Measurements from ENCODE around the gene GAL3ST2. TPM values are rescaled to one million over a fixed set of nuclear protein-coding genes. Genes with fewer than 3 reads are reported as not detected.

The GAL3ST2 gene
- total and polyA plus RNA-seq, 9 donors: 0.09 to 0.43 (median 0.25) TPM; not detected in 4

- Histone ChIP-seq H3K27ac (ENCODE audit: low read length) (no peak overlapping the region), H3K9me3 (replicated peaks; ENCODE audit: control insufficient read depth, low read depth, low read length) (no peaks in the 10 kb centered on the region), H3K27me3 (ENCODE audit: control insufficient read depth, insufficient read depth, low read length) (peaks cover 5% of the 10 kb centered on the region), H3K4me3 (ENCODE audit: low read length) (no peak overlapping the region), H3K36me3 (ENCODE audit: control insufficient read depth, insufficient read depth, low read length) (no peaks in the 10 kb centered on the region), H3K4me1 (ENCODE audit: control insufficient read depth, insufficient read depth, low read length) (peaks cover 9% of the 10 kb centered on the region)
- WGBS (ENCODE audit: insufficient coverage): 69% methylated on average over 10 of the region's 10 CpGs
- DNase-seq: no peak
Measured at GRCh38 chr2:241794250-241794823, 17.7 kb downstream of the GAL3ST2 start.

GRCh38 chr2:241795021-241795999 lies 18.7 kb downstream of the GAL3ST2 start:
- WGBS (ENCODE audit: insufficient coverage): 57% methylated on average over 23 of the region's 31 CpGs
- Histone ChIP-seq H3K4me3 (ENCODE audit: low read length) (no peak overlapping the region), H3K36me3 (ENCODE audit: control insufficient read depth, insufficient read depth, low read length) (no peaks in the 10 kb centered on the region), H3K4me1 (ENCODE audit: control insufficient read depth, insufficient read depth, low read length) (peaks cover 9% of the 10 kb centered on the region), H3K27ac (ENCODE audit: low read length) (no peak overlapping the region), H3K27me3 (ENCODE audit: control insufficient read depth, insufficient read depth, low read length) (peaks cover 5% of the 10 kb centered on the region), H3K9me3 (replicated peaks; ENCODE audit: control insufficient read depth, low read depth, low read length) (no peaks in the 10 kb centered on the region)
- DNase-seq: no peak

DNA sequence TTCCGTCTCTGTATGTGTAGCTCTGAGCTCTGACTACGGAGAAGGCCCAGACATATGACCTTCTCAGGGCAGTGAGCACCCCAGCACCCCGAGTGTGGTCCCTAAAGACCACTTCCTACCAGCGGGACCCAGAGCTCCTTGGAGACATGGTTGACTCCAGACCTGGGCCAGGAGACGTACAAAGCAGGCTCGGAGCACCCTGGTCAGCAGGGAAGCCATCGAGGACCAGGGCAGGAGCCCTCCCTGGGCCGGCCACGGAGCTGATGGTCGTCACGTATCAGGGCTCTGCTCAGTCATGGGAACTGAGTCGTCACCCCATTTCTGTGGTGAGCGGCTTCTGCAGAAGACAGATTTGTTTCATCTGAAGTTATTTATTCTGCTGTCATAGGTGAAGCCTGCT lies 19.6 kb downstream of the GAL3ST2 start:
- peaks cover 9% of the 10 kb centered on the region for H3K4me1 ChIP-seq (ENCODE audit: control insufficient read depth, insufficient read depth, low read length)
- no peak for DNase-seq
- 98% methylated on average over 11 of the region's 13 CpGs for WGBS (ENCODE audit: insufficient coverage)
- H3K36me3 ChIP-seq (ENCODE audit: control insufficient read depth, insufficient read depth, low read length): no peaks in the 10 kb centered on the region
- no peak overlapping the region for H3K27ac ChIP-seq (ENCODE audit: low read length)
- H3K9me3 ChIP-seq (replicated peaks; ENCODE audit: control insufficient read depth, low read depth, low read length): no peaks in the 10 kb centered on the region
- peaks cover 5% of the 10 kb centered on the region for H3K27me3 ChIP-seq (ENCODE audit: control insufficient read depth, insufficient read depth, low read length)
- H3K4me3 ChIP-seq (ENCODE audit: low read length): no peak overlapping the region

DNA sequence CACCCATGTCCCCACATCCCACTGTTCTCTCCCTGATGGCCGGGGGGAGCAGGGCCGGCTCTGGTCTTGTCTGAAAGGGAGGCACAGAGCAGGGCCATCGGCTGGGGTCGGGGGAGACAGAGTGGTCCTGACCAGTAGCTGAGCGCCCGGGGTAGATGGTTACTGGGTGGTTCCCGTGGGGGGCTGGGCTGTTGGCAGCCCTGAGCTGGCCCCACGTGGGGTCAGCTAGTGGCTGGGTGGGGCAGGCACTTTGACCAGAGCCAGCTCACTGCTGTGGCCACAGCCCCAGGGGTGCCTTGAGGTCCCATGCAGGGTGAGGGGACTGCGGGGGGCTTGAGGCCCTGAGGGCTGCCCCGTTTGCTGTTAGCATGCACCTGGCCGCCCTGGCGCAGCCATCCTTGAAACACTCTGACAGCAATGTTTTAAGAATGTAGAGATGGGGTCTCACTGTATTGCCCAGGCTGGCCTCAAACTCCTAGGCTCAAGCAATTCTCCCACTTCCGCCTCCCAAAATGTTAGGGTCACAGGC lies 20.1 kb downstream of the GAL3ST2 start:
- Histone ChIP-seq H3K9me3 (replicated peaks; ENCODE audit: control insufficient read depth, low read depth, low read length) (no peaks in the 10 kb centered on the region), H3K27ac (ENCODE audit: low read length) (no peak overlapping the region), H3K4me3 (ENCODE audit: low read length) (no peak overlapping the region), H3K4me1 (ENCODE audit: control insufficient read depth, insufficient read depth, low read length) (peaks cover 9% of the 10 kb centered on the region), H3K27me3 (ENCODE audit: control insufficient read depth, insufficient read depth, low read length) (peaks cover 5% of the 10 kb centered on the region), H3K36me3 (ENCODE audit: control insufficient read depth, insufficient read depth, low read length) (no peaks in the 10 kb centered on the region)
- peak; percentile 1 for DNase-seq
- WGBS (ENCODE audit: insufficient coverage): 81% methylated on average over 12 of the region's 13 CpGs

DNA sequence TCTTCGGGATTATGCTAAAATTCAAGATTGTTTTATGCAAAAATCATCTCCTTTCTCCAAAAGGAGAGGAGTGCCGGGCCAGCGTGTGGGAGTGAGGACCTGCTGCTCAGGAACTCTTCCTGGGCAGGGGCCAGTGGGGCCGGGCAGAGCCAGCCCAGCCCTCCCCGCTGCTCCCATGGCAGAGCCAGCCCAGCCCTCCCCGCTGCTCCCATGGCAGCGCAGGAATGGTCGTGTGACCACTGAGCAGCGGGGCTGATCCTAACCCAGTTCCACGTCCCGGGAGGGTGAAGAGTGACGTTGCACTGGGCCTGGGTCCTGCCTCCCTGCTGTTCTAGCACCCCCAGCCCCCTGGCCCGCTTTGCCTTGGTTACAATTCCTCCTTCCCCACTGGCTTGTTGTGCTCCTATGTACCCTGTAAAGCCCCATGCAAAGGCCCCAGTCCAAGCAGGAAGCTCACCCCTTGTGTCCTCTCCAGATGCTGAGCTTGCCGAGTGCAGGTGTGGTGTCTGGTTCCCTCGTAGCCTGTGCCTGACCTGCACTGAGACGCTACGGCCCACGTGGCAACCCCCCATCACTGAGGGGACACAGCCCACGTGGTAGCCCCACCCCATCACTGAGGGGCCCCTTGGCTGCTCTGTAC lies 20.9 kb downstream of the GAL3ST2 start:
- Histone ChIP-seq H3K27me3 (ENCODE audit: control insufficient read depth, insufficient read depth, low read length) (peaks cover 11% of the 10 kb centered on the region), H3K36me3 (ENCODE audit: control insufficient read depth, insufficient read depth, low read length) (no peaks in the 10 kb centered on the region), H3K9me3 (replicated peaks; ENCODE audit: control insufficient read depth, low read depth, low read length) (no peaks in the 10 kb centered on the region), H3K27ac (ENCODE audit: low read length) (no peak overlapping the region), H3K4me3 (ENCODE audit: low read length) (no peak overlapping the region), H3K4me1 (ENCODE audit: control insufficient read depth, insufficient read depth, low read length) (peaks cover 9% of the 10 kb centered on the region)
- WGBS (ENCODE audit: insufficient coverage): 60% methylated on average over 11 of the region's 19 CpGs
- peak; percentile 3 for DNase-seq

- Histone ChIP-seq H3K27me3 (ENCODE audit: control insufficient read depth, insufficient read depth, low read length) (peaks cover 17% of the 10 kb centered on the region), H3K27ac (ENCODE audit: low read length) (no peak overlapping the region), H3K4me3 (ENCODE audit: low read length) (no peak overlapping the region), H3K9me3 (replicated peaks; ENCODE audit: control insufficient read depth, low read depth, low read length) (no peaks in the 10 kb centered on the region), H3K36me3 (ENCODE audit: control insufficient read depth, insufficient read depth, low read length) (no peaks in the 10 kb centered on the region), H3K4me1 (ENCODE audit: control insufficient read depth, insufficient read depth, low read length) (peaks cover 10% of the 10 kb centered on the region)
- DNase-seq: peak; percentile 15
- 65% methylated on average over 10 of the region's 14 CpGs for WGBS (ENCODE audit: insufficient coverage)
Measured at GRCh38 chr2:241798081-241798630, 21.5 kb downstream of the GAL3ST2 start.

DNA sequence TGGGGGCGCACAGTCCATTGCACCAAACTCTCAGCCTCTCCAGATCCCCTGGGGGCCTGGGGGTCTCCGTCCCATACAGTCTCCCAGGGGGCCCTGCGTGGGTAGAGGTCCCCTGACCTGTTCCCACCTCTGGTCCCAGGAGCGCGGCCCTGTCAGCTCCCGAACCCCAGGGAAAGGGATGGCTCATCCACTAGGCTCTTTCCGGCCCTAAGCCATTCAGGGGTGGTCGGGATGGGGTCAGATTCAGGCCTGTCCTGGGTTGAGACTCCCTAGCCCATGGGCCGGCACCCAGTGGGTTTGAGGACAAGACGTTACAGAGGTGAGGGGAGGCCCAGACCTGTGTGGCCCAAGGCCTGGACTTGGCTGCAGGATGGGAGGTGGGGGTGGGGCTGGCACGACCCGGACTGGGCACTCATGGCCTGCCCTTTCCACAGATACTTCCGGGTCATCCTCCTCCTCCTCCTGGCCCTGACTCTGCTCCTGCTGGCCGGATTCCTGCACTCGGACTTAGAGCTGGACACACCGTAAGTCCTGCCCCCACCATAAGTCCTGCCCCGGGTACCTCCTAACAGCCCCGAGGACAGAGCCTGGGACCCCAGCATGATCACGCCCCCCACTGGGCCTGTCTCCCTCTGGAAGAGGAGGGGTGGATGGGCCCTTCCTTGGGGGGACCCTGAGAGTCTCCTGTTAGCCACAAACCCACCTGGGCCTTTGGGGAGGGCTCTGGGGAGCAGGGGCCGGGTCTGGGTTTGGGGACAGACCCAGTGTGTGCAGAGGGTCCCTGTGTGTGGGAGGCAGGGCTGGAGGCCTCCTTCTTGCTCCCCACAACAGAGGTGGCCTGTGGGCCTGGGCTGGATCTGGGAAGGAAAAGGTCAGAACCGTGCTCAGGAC lies 22.3 kb downstream of the GAL3ST2 start:
- 85% methylated on average over 11 of the region's 21 CpGs for WGBS (ENCODE audit: insufficient coverage)

DNA sequence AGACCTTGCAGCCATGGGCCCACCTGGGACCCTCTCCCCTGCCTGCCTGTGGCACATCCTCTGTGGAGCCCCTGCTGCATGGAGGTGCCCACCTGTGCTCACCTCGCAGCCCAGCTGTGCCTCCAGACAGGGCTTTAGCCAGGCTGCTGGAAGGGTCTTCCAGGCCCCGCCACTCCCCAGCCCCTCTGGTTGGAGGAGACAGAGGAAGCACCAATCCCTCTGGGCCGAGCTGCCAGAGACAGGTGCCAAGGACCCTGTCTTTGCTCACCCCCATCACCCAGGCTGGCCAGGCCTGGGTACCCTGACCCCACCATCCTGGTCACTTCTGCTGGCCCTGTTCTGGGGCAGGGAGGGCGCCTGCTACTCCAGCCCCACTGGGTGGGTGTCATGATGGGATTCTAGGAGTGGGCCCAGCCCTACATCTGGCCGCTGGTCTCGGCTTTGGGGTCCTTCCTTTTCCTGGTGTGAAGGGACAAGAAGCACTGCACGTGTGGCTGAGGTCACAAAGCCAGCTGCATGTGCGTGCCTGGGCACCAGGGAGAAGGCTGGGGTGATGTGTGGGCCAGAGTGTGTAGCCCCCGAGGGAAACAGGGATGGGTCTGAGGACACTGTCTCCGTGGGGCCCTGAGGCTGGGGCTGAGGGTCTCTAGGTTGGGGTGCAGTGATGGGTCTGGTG lies 23.0 kb downstream of the GAL3ST2 start:
- 74% methylated on average over 6 of the region's 10 CpGs for WGBS (ENCODE audit: insufficient coverage)
- Histone ChIP-seq H3K27me3 (ENCODE audit: control insufficient read depth, insufficient read depth, low read length) (peaks cover 26% of the 10 kb centered on the region), H3K27ac (ENCODE audit: low read length) (no peak overlapping the region), H3K4me1 (ENCODE audit: control insufficient read depth, insufficient read depth, low read length) (peaks cover 23% of the 10 kb centered on the region), H3K36me3 (ENCODE audit: control insufficient read depth, insufficient read depth, low read length) (no peaks in the 10 kb centered on the region), H3K4me3 (ENCODE audit: low read length) (no peak overlapping the region), H3K9me3 (replicated peaks; ENCODE audit: control insufficient read depth, low read depth, low read length) (no peaks in the 10 kb centered on the region)
- no peak for DNase-seq

More for the DNA sequence above, 22.3 kb downstream of the GAL3ST2 start:
- Histone ChIP-seq H3K27ac (ENCODE audit: low read length) (no peak overlapping the region), H3K4me3 (ENCODE audit: low read length) (no peak overlapping the region), H3K4me1 (ENCODE audit: control insufficient read depth, insufficient read depth, low read length) (peaks cover 15% of the 10 kb centered on the region), H3K36me3 (ENCODE audit: control insufficient read depth, insufficient read depth, low read length) (no peaks in the 10 kb centered on the region), H3K27me3 (ENCODE audit: control insufficient read depth, insufficient read depth, low read length) (peaks cover 21% of the 10 kb centered on the region), H3K9me3 (replicated peaks; ENCODE audit: control insufficient read depth, low read depth, low read length) (no peaks in the 10 kb centered on the region)
- DNase-seq: no peak
